ENCODE results near the gene ZNF415. TPM values are rescaled to one million over a fixed set of nuclear protein-coding genes. Genes with fewer than 3 reads are reported as not detected.

Gene ZNF415
- total and polyA plus RNA-seq, 2 donors (not counting 1 experiment from before 2014, with no cell fraction given): 7.2 to 15.7 TPM

GRCh38 chr19:53057904-53058580, 74.7 kb downstream of the ZNF415 start:
- no peaks in the 10 kb centered on the region for H3K9me3 ChIP-seq (ENCODE audit: control insufficient read depth, insufficient read depth, low read depth, low read length)
- TF ChIP-seq EZH2 (IDR thresholded peaks at IDR 0.05; ENCODE audit: low read length, missing control alignments): no peak
- TF ChIP-seq CTCF (conservative IDR thresholded peaks at IDR 0.05 in 1 of 2, IDR thresholded peaks at IDR 0.05 in 1 of 2; ENCODE audit: low read depth in 1 of 2, low read length in 2 of 2): no peak
- H3K4me2 ChIP-seq (ENCODE audit: extremely low read depth, insufficient read depth, low read length): peak overlapping the region; percentile 35
- H3K27me3 ChIP-seq (ENCODE audit: control insufficient read depth, insufficient read depth, low read length): no peaks in the 10 kb centered on the region
- no peak overlapping the region for H3K27ac ChIP-seq (ENCODE audit: insufficient read depth, low read length)
- H3K4me1 ChIP-seq (ENCODE audit: control insufficient read depth, extremely low read depth, insufficient read depth, low read length): no peaks in the 10 kb centered on the region
- H2AFZ ChIP-seq (ENCODE audit: low read length): no peak overlapping the region
- H3K79me2 ChIP-seq (ENCODE audit: control insufficient read depth, insufficient read depth, low read length): no peaks in the 10 kb centered on the region
- no peak for DNase-seq (ENCODE audit: low read depth in 2 of 2)
- H3K9ac ChIP-seq (ENCODE audit: insufficient read depth, low read length): no peak overlapping the region
- H4K20me1 ChIP-seq (ENCODE audit: control insufficient read depth, extremely low read depth, insufficient read depth, low read length): no peaks in the 10 kb centered on the region
- H3K4me3 ChIP-seq (replicated peaks in 1 of 4; ENCODE audit: control extremely low read depth in 1 of 4, insufficient read depth in 1 of 4, low read depth in 3 of 4, low read length in 4 of 4): peak overlapping the region in 2 of 4 experiments; percentile 29 to 43
- H3K36me3 ChIP-seq (ENCODE audit: control insufficient read depth, insufficient read depth, low read length): no peaks in the 10 kb centered on the region

Other genes with a start within 250 kb of the ZNF415 start
- gene ZNF320, start 235.3 kb downstream of the ZNF415 start, total RNA-seq: 14.6 and 19.7 TPM in 2 replicates
- gene ZNF320, start 235.3 kb downstream of the ZNF415 start, polyA plus RNA-seq: 3.6 and 8.5 TPM in 2 replicates
- 2.6 and 4.3 TPM in 2 replicates for gene ZNF888, start 209.5 kb downstream of the ZNF415 start, total RNA-seq
- gene ZNF888, start 209.5 kb downstream of the ZNF415 start, polyA plus RNA-seq: 1.6 and 2.4 TPM in 2 replicates
- gene ZNF816, start 170.0 kb downstream of the ZNF415 start, total RNA-seq: 10.1 and 10.3 TPM in 2 replicates
- gene ZNF816, start 170.0 kb downstream of the ZNF415 start, polyA plus RNA-seq: 2.9 and 3.1 TPM in 2 replicates
- gene ERVV-1, start 119.0 kb downstream of the ZNF415 start, total RNA-seq: not detected in 2 replicates
- gene ERVV-1, start 119.0 kb downstream of the ZNF415 start, polyA plus RNA-seq: 0.03 and 0.15 TPM in 2 replicates
- gene ERVV-2, start 88.2 kb downstream of the ZNF415 start, total RNA-seq: not detected in 2 replicates
- gene ERVV-2, start 88.2 kb downstream of the ZNF415 start, polyA plus RNA-seq: 0.10 TPM in 1 of 2 replicates, not detected in the other
- gene ZNF160, start 29.5 kb downstream of the ZNF415 start, total RNA-seq: 22.6 and 28.9 TPM in 2 replicates
- 13.1 and 21.0 TPM in 2 replicates for gene ZNF160, start 29.5 kb downstream of the ZNF415 start, polyA plus RNA-seq
- gene ZNF347, start 26.1 kb upstream of the ZNF415 start, total RNA-seq: 8.5 and 10.6 TPM in 2 replicates
- 5.6 and 5.7 TPM in 2 replicates for gene ZNF347, start 26.1 kb upstream of the ZNF415 start, polyA plus RNA-seq
- gene ZNF665, start 60.4 kb upstream of the ZNF415 start, total RNA-seq: 5.4 and 6.3 TPM in 2 replicates
- gene ZNF665, start 60.4 kb upstream of the ZNF415 start, polyA plus RNA-seq: 2.4 and 3.1 TPM in 2 replicates
- gene ZNF677, start 122.0 kb upstream of the ZNF415 start, total RNA-seq: 15.7 and 25.3 TPM in 2 replicates
- 21.9 and 26.0 TPM in 2 replicates for gene ZNF677, start 122.0 kb upstream of the ZNF415 start, polyA plus RNA-seq
- under 0.01 and 0.17 TPM in 2 replicates for gene VN1R2, start 125.4 kb upstream of the ZNF415 start, total RNA-seq
- gene VN1R2, start 125.4 kb upstream of the ZNF415 start, polyA plus RNA-seq: not detected in 2 replicates
- gene VN1R4, start 134.8 kb upstream of the ZNF415 start, total RNA-seq: not detected in 2 replicates
- not detected in 2 replicates for gene VN1R4, start 134.8 kb upstream of the ZNF415 start, polyA plus RNA-seq
- 9.7 and 9.8 TPM in 2 replicates for gene ZNF845, start 200.8 kb upstream of the ZNF415 start, total RNA-seq
- gene ZNF845, start 200.8 kb upstream of the ZNF415 start, polyA plus RNA-seq: 3.1 and 4.2 TPM in 2 replicates
- gene ZNF525, start 232.8 kb upstream of the ZNF415 start, total RNA-seq: 6.8 and 7.4 TPM in 2 replicates
- 1.8 and 4.8 TPM in 2 replicates for gene ZNF525, start 232.8 kb upstream of the ZNF415 start, polyA plus RNA-seq